Lung (tissue), 12 donors: ENCODE results near the gene CDC73. TPM values are rescaled to one million over a fixed set of nuclear protein-coding genes. Genes with fewer than 3 reads are reported as not detected.

Experiments
- ATAC-seq: fragments of 200-7000 bp; cut with Tn5 transposase; one replicate; pipeline ENCODE4 v1.9.1; 2020; ENCODE audit warnings: moderate number of reproducible peaks; ENCODE audit not compliant: insufficient read depth, low FRiP score
- DNase-seq, 3 donors: peaks; one replicate each; pipeline ENCODE4 v3.0.0-alpha.2; 2013 to 2017
- H3K27ac ChIP-seq, 2 donors: one replicate each; pipeline ENCODE4 v1.5.1; 2013; ENCODE audit warnings: mild to moderate bottlenecking in 2 of 2, moderate library complexity in 2 of 2, control low read depth in 1 of 2, inconsistent platforms in 1 of 2, low read depth in 1 of 2, low read length in 1 of 2
- H3K27me3 ChIP-seq, 3 donors: one replicate each; pipeline ENCODE4 v1.5.1; 2013; ENCODE audit warnings: low read length in 2 of 3; ENCODE audit not compliant: control insufficient read depth in 3 of 3, insufficient read depth in 3 of 3
- H3K36me3 ChIP-seq, 4 donors: one replicate each; pipeline ENCODE4 v1.5.1; 2013; ENCODE audit warnings: low read length in 4 of 4, mild to moderate bottlenecking in 1 of 4, moderate library complexity in 1 of 4; ENCODE audit not compliant: control insufficient read depth in 4 of 4, insufficient read depth in 4 of 4
- H3K4me1 ChIP-seq, 5 donors: one replicate each; pipeline ENCODE4 v1.5.1; 2013; ENCODE audit warnings: low read length in 5 of 5, mild to moderate bottlenecking in 2 of 5, moderate library complexity in 1 of 5; ENCODE audit not compliant: control insufficient read depth in 5 of 5, insufficient read depth in 5 of 5
- H3K4me3 ChIP-seq: one replicate; pipeline ENCODE4 v1.5.1; 2013; ENCODE audit warnings: mild to moderate bottlenecking, control low read depth, moderate library complexity
- H3K9ac ChIP-seq, 2 donors: one replicate each; pipeline ENCODE4 v1.5.1; 2013; ENCODE audit warnings: low read length in 2 of 2, control low read depth in 1 of 2; ENCODE audit not compliant: insufficient read depth in 1 of 2
- H3K9me3 ChIP-seq, 4 donors: one replicate each; pipeline ENCODE4 v1.5.1; 2013; ENCODE audit warnings: low read length in 3 of 4, mild to moderate bottlenecking in 1 of 4, moderate library complexity in 1 of 4; ENCODE audit not compliant: control insufficient read depth in 4 of 4, insufficient read depth in 3 of 4
- WGBS, 2 donors: extraction: QIAGEN DNeasy Blood & Tissue Kit; methylation state at CpG; one replicate each; pipeline ENCODE4 v1.1.7; 2013; 5-methylcytosine and 5-hydroxymethylcytosine counted together
- polyA plus RNA-seq, 2 donors: library from polyadenylated mRNA; stranded (reverse); fragments of 200-250 nt; gene quantifications; one replicate each; pipeline ENCODE4 v1.2.1, GENCODE V29; 2013
- total RNA-seq, 2 donors: library from RNA; depleted of rRNA in 1 of 2; stranded (reverse); fragments of >200 nt in 1 of 2; gene quantifications; one replicate each; pipeline ENCODE4 v1.2.1, GENCODE V29; 2014 to 2021
- TF ChIP-seq, protein P1 (sequence below): IDR thresholded peaks from 2 replicates; pipeline ENCODE4 v1.5.1; 2012; ENCODE audit warnings: mild to moderate bottlenecking; ENCODE audit errors: control extremely low read depth, extremely low read depth
- donor health status: control.
- donor health status: control.
- donor health status: Bipolar disorder and iron deficiency.
- donor health status: healthy.
- donor health status: DM: yes; HTN: yes; CAD: no.

CDC73 gene
- total and polyA plus RNA-seq, 4 donors: 7.8 to 64.2 (median 34.5) TPM

- Histone ChIP-seq H3K36me3 (no peaks in the 10 kb centered on the region), H3K9ac (peak overlapping the region in 1 of 2 donors; percentile 73), H3K27me3 (no peaks in the 10 kb centered on the region), H3K9me3 (no peaks in the 10 kb centered on the region), H3K4me1 (peaks cover 0 to 16% (median 2%) of the 10 kb centered on the region in 5 donors), H3K4me3 (no peak overlapping the region), H3K27ac (peak overlapping the region; percentile 94 to 99)
- TF ChIP-seq, protein P1, sequence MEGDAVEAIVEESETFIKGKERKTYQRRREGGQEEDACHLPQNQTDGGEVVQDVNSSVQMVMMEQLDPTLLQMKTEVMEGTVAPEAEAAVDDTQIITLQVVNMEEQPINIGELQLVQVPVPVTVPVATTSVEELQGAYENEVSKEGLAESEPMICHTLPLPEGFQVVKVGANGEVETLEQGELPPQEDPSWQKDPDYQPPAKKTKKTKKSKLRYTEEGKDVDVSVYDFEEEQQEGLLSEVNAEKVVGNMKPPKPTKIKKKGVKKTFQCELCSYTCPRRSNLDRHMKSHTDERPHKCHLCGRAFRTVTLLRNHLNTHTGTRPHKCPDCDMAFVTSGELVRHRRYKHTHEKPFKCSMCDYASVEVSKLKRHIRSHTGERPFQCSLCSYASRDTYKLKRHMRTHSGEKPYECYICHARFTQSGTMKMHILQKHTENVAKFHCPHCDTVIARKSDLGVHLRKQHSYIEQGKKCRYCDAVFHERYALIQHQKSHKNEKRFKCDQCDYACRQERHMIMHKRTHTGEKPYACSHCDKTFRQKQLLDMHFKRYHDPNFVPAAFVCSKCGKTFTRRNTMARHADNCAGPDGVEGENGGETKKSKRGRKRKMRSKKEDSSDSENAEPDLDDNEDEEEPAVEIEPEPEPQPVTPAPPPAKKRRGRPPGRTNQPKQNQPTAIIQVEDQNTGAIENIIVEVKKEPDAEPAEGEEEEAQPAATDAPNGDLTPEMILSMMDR: no peak
- ATAC-seq: no peak
- DNase-seq: no peak
- 28 to 42% methylated on average over 4 of the region's 4 CpGs for WGBS, 2 donors
Measured at GRCh38 chr1:193105821-193106177, 16.0 kb upstream of the CDC73 start.

- no peaks in the 10 kb centered on the region for H3K27me3 ChIP-seq
- peaks cover 0 to 26% (median 4%) of the 10 kb centered on the region in 5 donors for H3K4me1 ChIP-seq
- ATAC-seq (no peak), DNase-seq (no peak)
- 90 to 91% methylated on average over 3 of the region's 3 CpGs for WGBS, 2 donors
- TF ChIP-seq, protein P1: no peak
- H3K36me3 ChIP-seq: no peaks in the 10 kb centered on the region
- H3K4me3 ChIP-seq: no peak overlapping the region
- H3K9me3 ChIP-seq: no peaks in the 10 kb centered on the region
- no peak overlapping the region for H3K9ac ChIP-seq
- H3K27ac ChIP-seq: no peak overlapping the region
Measured at GRCh38 chr1:193108471-193108870, 13.4 kb upstream of the CDC73 start.

GRCh38 chr1:193109619-193110018, 12.2 kb upstream of the CDC73 start:
- H3K4me1 ChIP-seq: peaks cover 0 to 17% (median 3%) of the 10 kb centered on the region in 5 donors
- H3K9ac ChIP-seq: no peak overlapping the region
- WGBS, 2 donors: 100% methylated on average over 1 of the region's 1 CpG
- H3K9me3 ChIP-seq: no peaks in the 10 kb centered on the region
- DNase-seq: no peak
- H3K36me3 ChIP-seq: no peaks in the 10 kb centered on the region
- no peak overlapping the region for H3K4me3 ChIP-seq
- H3K27me3 ChIP-seq: no peaks in the 10 kb centered on the region
- no peak overlapping the region for H3K27ac ChIP-seq
- TF ChIP-seq, protein P1: no peak
- no peak for ATAC-seq

GRCh38 chr1:193110246-193110645, 11.6 kb upstream of the CDC73 start:
- Histone ChIP-seq H3K27me3 (no peaks in the 10 kb centered on the region), H3K4me1 (peaks cover 0 to 20% (median 3%) of the 10 kb centered on the region in 5 donors), H3K4me3 (no peak overlapping the region), H3K9me3 (no peaks in the 10 kb centered on the region), H3K9ac (no peak overlapping the region), H3K36me3 (no peaks in the 10 kb centered on the region), H3K27ac (no peak overlapping the region)
- TF ChIP-seq, protein P1: no peak
- DNase-seq: no peak
- ATAC-seq: no peak
- WGBS, 2 donors: 89 to 98% methylated on average over 1 of the region's 1 CpG
